WTC11 (cell line): ENCODE measurements around the gene CDC45. TPM values are rescaled to one million over a fixed set of nuclear protein-coding genes. Genes with fewer than 3 reads are reported as not detected.
A peak's percentile ranks its signal among the peaks of the same experiment; 100 is the strongest.

Experiments
- ATAC-seq: fragments of 200-7000 bp; cut with Tn5 transposase; 2 replicates; pipeline ENCODE4 v1.10.0; 2021; ENCODE audit warnings: mild to moderate bottlenecking, moderate library complexity
- CTCF ChIA-PET: fragments of 300-600 bp; sonication (Branson Sonifier 250); formaldehyde crosslinking; loops from one replicate; lab custom pipeline; 2021; ENCODE audit warnings: antibody characterized with exemption; lab: Charles Lee
- POLR2A ChIA-PET: fragments of 350-600 bp; sonication (Branson Sonifier 250); formaldehyde crosslinking; loops from one replicate; lab custom pipeline; 2021; ENCODE audit warnings: antibody characterized with exemption; lab: Charles Lee
- DNase-seq: peaks from one replicate; pipeline ENCODE4 v3.0.0; 2021; ENCODE audit warnings: low spot score
- H3K27ac Mint-ChIP-seq: 2 replicates; pipeline ENCODE4 v1.8.0; 2021; ENCODE audit warnings: mixed read lengths
- H3K27me3 Mint-ChIP-seq: 2 replicates; pipeline ENCODE4 v1.8.0; 2021; ENCODE audit warnings: low read depth, mild to moderate bottlenecking, moderate library complexity, mixed read lengths
- H3K36me3 Mint-ChIP-seq: 2 replicates; pipeline ENCODE4 v1.8.0; 2021; ENCODE audit warnings: mixed read lengths
- H3K4me1 Mint-ChIP-seq: 2 replicates; pipeline ENCODE4 v1.8.0; 2022; ENCODE audit warnings: mixed read lengths
- H3K4me3 Mint-ChIP-seq: 2 replicates; pipeline ENCODE4 v1.8.0; 2021; ENCODE audit warnings: mild to moderate bottlenecking, moderate library complexity, mixed read lengths
- H3K9me3 Mint-ChIP-seq: 2 replicates; pipeline ENCODE4 v1.8.0; 2021; ENCODE audit warnings: mixed read lengths
- ARID4B ChIP-seq: sonication (generic); formaldehyde crosslinking; IDR thresholded peaks from 2 replicates; pipeline ENCODE4 v1.8.0; 2023; ENCODE audit warnings: missing genetic modification reagents, mild to moderate bottlenecking, borderline replicate concordance
- CDX4 ChIP-seq: fragments of 250-450 bp; sonication (Bioruptor Pico); IDR thresholded peaks from 2 replicates; pipeline ENCODE4 v1.9.0; 2021; ENCODE audit warnings: moderate library complexity, mild to moderate bottlenecking, inconsistent platforms, borderline replicate concordance
- ERG ChIP-seq: fragments of 250-450 bp; sonication (Bioruptor Pico); IDR thresholded peaks from 2 replicates; pipeline ENCODE4 v1.8.0; 2021; ENCODE audit warnings: mild to moderate bottlenecking
- GTF2I ChIP-seq: fragments of 250-450 bp; sonication (Bioruptor Pico); conservative IDR thresholded peaks from 2 replicates; pipeline ENCODE4 v1.4.0; 2021; ENCODE audit warnings: mild to moderate bottlenecking
- PRRX2 ChIP-seq: fragments of 250-450 bp; sonication (Bioruptor Pico); IDR thresholded peaks from 2 replicates; pipeline ENCODE4 v1.8.0; 2021; ENCODE audit warnings: mild to moderate bottlenecking
- RORB ChIP-seq: fragments of 250-450 bp; sonication (Bioruptor Pico); IDR thresholded peaks from 2 replicates; pipeline ENCODE4 v1.9.0; 2021; ENCODE audit warnings: mild to moderate bottlenecking
- TEAD4 ChIP-seq: sonication (generic); formaldehyde crosslinking; IDR thresholded peaks from 2 replicates; pipeline ENCODE4 v1.8.0; 2022; ENCODE audit warnings: mild to moderate bottlenecking, missing genetic modification reagents
- USF1 ChIP-seq: sonication (generic); formaldehyde crosslinking; IDR thresholded peaks from 2 replicates; pipeline ENCODE4 v1.8.0; 2022; ENCODE audit warnings: mild to moderate bottlenecking, missing genetic modification reagents
- ZNF263 ChIP-seq: sonication (generic); formaldehyde crosslinking; IDR thresholded peaks from 2 replicates; pipeline ENCODE4 v1.8.1; 2022; ENCODE audit warnings: low read depth, mild to moderate bottlenecking, moderate library complexity, missing genetic modification reagents
- total RNA-seq: library from RNA; stranded (reverse); gene quantifications from 3 replicates; pipeline ENCODE4 v1.2.3, GENCODE V29; 2021
- TF ChIP-seq, protein P1 (sequence below): fragments of 250-450 bp; sonication (Bioruptor Pico); IDR thresholded peaks from 2 replicates; pipeline ENCODE4 v1.9.0; 2021; ENCODE audit warnings: mild to moderate bottlenecking, borderline replicate concordance
- TF ChIP-seq, protein P2 (sequence below): sonication (generic); formaldehyde crosslinking; IDR thresholded peaks from 2 replicates; pipeline ENCODE4 v1.8.0; 2023; ENCODE audit warnings: mild to moderate bottlenecking, missing genetic modification reagents
- TF ChIP-seq, protein P3 (sequence below): sonication (generic); formaldehyde crosslinking; IDR thresholded peaks from 2 replicates; pipeline ENCODE4 v1.8.0; 2022; ENCODE audit warnings: missing genetic modification reagents

CDC45 gene
- total RNA-seq, 1 experiment from 2014 or later: 38.1 TPM

DNA sequence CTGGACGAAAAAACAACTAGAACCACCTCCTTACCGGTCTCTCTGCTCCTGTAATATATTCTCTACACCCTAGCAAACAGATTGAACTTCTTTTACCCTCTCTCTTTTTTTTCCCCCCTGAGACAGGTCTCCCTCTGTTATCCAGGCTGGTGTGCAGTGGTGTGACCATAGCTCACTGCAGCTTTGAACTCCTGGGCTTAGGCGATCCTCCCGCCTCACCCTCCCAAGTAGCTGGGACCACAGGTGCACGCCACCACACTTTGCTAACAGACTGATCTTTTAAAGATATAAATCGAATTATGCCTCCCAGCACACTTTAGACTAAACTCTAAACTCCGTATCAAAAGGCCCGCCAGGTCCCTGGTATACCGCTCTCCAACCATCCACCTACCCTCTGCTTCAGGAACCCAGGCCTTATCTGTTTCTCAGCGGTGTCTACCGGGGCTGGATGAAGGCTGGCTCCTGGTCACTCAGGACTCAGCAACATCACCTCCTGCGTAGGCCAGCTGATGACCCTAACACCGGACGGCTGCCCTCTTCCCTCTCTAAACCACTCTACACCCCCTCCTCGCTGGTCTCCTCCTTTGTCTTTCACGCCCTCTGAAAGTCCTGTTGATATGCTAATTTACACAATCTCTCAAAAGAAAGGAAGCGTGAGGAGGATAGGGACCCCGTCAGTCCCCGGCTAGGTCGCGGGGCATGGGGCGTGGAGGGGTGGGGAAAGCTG, 33.0 kb upstream of the CDC45 start (continued):
- TF ChIP-seq RORB (CRISPR knock-in tag): no peak
- TF ChIP-seq ERG: no peak
- TF ChIP-seq, protein P1, sequence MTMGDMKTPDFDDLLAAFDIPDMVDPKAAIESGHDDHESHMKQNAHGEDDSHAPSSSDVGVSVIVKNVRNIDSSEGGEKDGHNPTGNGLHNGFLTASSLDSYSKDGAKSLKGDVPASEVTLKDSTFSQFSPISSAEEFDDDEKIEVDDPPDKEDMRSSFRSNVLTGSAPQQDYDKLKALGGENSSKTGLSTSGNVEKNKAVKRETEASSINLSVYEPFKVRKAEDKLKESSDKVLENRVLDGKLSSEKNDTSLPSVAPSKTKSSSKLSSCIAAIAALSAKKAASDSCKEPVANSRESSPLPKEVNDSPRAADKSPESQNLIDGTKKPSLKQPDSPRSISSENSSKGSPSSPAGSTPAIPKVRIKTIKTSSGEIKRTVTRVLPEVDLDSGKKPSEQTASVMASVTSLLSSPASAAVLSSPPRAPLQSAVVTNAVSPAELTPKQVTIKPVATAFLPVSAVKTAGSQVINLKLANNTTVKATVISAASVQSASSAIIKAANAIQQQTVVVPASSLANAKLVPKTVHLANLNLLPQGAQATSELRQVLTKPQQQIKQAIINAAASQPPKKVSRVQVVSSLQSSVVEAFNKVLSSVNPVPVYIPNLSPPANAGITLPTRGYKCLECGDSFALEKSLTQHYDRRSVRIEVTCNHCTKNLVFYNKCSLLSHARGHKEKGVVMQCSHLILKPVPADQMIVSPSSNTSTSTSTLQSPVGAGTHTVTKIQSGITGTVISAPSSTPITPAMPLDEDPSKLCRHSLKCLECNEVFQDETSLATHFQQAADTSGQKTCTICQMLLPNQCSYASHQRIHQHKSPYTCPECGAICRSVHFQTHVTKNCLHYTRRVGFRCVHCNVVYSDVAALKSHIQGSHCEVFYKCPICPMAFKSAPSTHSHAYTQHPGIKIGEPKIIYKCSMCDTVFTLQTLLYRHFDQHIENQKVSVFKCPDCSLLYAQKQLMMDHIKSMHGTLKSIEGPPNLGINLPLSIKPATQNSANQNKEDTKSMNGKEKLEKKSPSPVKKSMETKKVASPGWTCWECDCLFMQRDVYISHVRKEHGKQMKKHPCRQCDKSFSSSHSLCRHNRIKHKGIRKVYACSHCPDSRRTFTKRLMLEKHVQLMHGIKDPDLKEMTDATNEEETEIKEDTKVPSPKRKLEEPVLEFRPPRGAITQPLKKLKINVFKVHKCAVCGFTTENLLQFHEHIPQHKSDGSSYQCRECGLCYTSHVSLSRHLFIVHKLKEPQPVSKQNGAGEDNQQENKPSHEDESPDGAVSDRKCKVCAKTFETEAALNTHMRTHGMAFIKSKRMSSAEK (CRISPR knock-in tag): no peak
- no peak for TF ChIP-seq CDX4

- H3K36me3 Mint-ChIP-seq: peaks cover 30% of the 10 kb centered on the region
- H3K27ac Mint-ChIP-seq: peak within 1 kb of the TSS; percentile 96
- ATAC-seq (peak; percentile 84), DNase-seq (peak; percentile 91)
- ChIA-PET POLR2A (interaction anchor here (0.5 to 2.0 kb wide), 4 partner anchors 16 to 268 kb away, joined by 4 to 13 read pairs (median 4); partner anchors contain the start of genes CDC45, HIRA and MRPL40), CTCF (interaction anchor here (0.6 to 2.8 kb wide), 7 partner anchors 11 to 269 kb away, joined by 3 to 12 read pairs (median 3); partner anchors contain the start of gene SLC25A1)
- no peaks in the 10 kb centered on the region for H3K9me3 Mint-ChIP-seq
- peak within 1 kb of the TSS; percentile 92 for H3K4me3 Mint-ChIP-seq
- peaks cover 16% of the 10 kb centered on the region for H3K4me1 Mint-ChIP-seq
- peaks cover 8% of the 10 kb centered on the region for H3K27me3 Mint-ChIP-seq
- TF ChIP-seq, protein P2, sequence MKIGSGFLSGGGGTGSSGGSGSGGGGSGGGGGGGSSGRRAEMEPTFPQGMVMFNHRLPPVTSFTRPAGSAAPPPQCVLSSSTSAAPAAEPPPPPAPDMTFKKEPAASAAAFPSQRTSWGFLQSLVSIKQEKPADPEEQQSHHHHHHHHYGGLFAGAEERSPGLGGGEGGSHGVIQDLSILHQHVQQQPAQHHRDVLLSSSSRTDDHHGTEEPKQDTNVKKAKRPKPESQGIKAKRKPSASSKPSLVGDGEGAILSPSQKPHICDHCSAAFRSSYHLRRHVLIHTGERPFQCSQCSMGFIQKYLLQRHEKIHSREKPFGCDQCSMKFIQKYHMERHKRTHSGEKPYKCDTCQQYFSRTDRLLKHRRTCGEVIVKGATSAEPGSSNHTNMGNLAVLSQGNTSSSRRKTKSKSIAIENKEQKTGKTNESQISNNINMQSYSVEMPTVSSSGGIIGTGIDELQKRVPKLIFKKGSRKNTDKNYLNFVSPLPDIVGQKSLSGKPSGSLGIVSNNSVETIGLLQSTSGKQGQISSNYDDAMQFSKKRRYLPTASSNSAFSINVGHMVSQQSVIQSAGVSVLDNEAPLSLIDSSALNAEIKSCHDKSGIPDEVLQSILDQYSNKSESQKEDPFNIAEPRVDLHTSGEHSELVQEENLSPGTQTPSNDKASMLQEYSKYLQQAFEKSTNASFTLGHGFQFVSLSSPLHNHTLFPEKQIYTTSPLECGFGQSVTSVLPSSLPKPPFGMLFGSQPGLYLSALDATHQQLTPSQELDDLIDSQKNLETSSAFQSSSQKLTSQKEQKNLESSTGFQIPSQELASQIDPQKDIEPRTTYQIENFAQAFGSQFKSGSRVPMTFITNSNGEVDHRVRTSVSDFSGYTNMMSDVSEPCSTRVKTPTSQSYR (CRISPR knock-in tag): 0 out of 2 replicates have a peak, but pooled peaks have one; percentile 44
- TF ChIP-seq TEAD4 (CRISPR knock-in tag) (no peak; the same call in 1 of the 2 replicates), PRRX2 (no peak), USF1 (CRISPR knock-in tag) (peak; percentile 76), ZNF263 (CRISPR knock-in tag) (no peak), GTF2I (CRISPR knock-in tag) (no peak), ARID4B (CRISPR knock-in tag) (0 out of 2 replicates have a peak, but pooled peaks have one; percentile 40)
- TF ChIP-seq, protein P3, sequence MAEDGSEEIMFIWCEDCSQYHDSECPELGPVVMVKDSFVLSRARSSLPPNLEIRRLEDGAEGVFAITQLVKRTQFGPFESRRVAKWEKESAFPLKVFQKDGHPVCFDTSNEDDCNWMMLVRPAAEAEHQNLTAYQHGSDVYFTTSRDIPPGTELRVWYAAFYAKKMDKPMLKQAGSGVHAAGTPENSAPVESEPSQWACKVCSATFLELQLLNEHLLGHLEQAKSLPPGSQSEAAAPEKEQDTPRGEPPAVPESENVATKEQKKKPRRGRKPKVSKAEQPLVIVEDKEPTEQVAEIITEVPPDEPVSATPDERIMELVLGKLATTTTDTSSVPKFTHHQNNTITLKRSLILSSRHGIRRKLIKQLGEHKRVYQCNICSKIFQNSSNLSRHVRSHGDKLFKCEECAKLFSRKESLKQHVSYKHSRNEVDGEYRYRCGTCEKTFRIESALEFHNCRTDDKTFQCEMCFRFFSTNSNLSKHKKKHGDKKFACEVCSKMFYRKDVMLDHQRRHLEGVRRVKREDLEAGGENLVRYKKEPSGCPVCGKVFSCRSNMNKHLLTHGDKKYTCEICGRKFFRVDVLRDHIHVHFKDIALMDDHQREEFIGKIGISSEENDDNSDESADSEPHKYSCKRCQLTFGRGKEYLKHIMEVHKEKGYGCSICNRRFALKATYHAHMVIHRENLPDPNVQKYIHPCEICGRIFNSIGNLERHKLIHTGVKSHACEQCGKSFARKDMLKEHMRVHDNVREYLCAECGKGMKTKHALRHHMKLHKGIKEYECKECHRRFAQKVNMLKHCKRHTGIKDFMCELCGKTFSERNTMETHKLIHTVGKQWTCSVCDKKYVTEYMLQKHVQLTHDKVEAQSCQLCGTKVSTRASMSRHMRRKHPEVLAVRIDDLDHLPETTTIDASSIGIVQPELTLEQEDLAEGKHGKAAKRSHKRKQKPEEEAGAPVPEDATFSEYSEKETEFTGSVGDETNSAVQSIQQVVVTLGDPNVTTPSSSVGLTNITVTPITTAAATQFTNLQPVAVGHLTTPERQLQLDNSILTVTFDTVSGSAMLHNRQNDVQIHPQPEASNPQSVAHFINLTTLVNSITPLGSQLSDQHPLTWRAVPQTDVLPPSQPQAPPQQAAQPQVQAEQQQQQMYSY (CRISPR knock-in tag): peak; percentile 31; the same call in 1 of the 2 replicates
Measured at GRCh38 chr22:19447330-19448075, 32.2 kb upstream of the CDC45 start, which contains the start of gene C22orf39. TSS of gene C22orf39 (minus strand) at chr22:19447711. CDS start at chr22:19447688, 23 bp downstream.
